ENCODE measurements around the gene CDCA3.

GRCh38 chr12:6849427-6849826 lies 1.7 kb downstream of the CDCA3 start:
- TF ChIP-seq CTCF (IDR thresholded peaks at IDR 0.05): no peak
- no peak for TF ChIP-seq POLR2A (IDR thresholded peaks at IDR 0.05)

Measured in thyroid gland (tissue), 4 donors.